ENCODE measurements around the gene APMAP. TPM values are rescaled to one million over a fixed set of nuclear protein-coding genes. Genes with fewer than 3 reads are reported as not detected.

The APMAP gene
- total RNA-seq (10 to 100 TPM; 22.7 to 35.3 (median 28.9) TPM), polyA plus RNA-seq (10 to 100 TPM in 2 of 3 donors, 1 to 10 TPM in 1; 9.6 to 55.8 (median 25.2) TPM)

DNA sequence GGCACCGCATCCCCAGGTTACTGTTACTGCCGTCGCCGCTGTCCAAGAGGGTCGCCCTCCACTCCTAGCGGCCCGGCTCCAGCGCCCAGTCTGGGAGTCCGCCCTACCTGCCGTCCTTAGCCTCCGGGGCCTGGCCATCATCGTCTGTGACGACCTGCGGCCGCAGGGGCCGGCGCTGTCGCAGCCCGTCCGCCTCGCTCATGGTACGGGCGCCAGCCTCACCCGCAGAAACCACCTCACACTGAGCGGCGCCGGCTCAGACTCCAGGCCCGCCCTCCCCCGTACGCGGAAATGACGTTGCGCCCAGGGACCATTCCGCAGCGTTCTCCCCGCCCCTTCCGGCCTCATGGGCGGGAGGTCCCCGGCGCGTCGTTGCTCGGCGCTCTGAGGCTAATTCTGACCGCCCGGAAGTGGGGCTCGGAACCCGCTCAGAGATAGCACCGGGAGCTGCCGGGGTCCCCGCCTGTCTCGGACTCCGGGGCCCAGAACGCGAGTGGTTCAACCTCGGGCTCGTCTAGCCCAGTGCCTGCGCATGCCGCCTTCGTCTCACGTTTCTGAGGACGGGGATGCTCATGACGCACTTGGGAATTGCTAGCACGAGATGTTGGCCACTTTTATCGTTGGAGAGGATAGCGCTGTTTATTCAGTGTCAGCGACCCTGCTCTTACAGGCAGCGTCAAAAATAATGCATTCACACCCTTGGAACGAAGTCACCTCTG is at the start of gene APMAP:
TSS of gene APMAP (minus strand) at position 265 of the 719 bp plus-strand sequence. CDS start at position 202, 63 bp downstream.
- Histone ChIP-seq H3K36me3 (no peaks in the 10 kb centered on the region), H3K4me1 (peaks cover 0 to 52% (median 47%) of the 10 kb centered on the region in 4 donors), H3K9me3 (no peaks in the 10 kb centered on the region), H3K27ac (peak within 1 kb of the TSS; percentile 86 to 94 (median 92)), H3K27me3 (no peaks in the 10 kb centered on the region), H3K4me3 (peak within 1 kb of the TSS; percentile 65 to 95 (median 72))
- TF ChIP-seq CTCF (IDR thresholded peaks at IDR 0.05) = no peak
- TF ChIP-seq POLR2A (IDR thresholded peaks at IDR 0.05) = peak; percentile 97
- TF ChIP-seq POLR2AphosphoS5 (IDR thresholded peaks at IDR 0.05) = peak; percentile 99
- TF ChIP-seq EP300 (IDR thresholded peaks at IDR 0.05) = peak in 1 of 4 donors; percentile 51
- DNase-seq = peak; percentile 97
- intact Hi-C loops (cut with DNase I) = loop anchor here (1.0 to 5.0 kb wide), 3 partner anchors 187 to 406 kb away; partner anchors contain the start of gene ENTPD6
- 0 to 1% methylated on average over 69 of the region's 69 CpGs for WGBS, 2 donors

GRCh38 chr20:25041813-25042530 is 49.4 kb upstream of the APMAP start:
- TF ChIP-seq POLR2A (IDR thresholded peaks at IDR 0.05) (no peak), CTCF (IDR thresholded peaks at IDR 0.05) (no peak), EP300 (IDR thresholded peaks at IDR 0.05) (no peak), POLR2AphosphoS5 (IDR thresholded peaks at IDR 0.05) (no peak)
- Histone ChIP-seq H3K9me3 (no peaks in the 10 kb centered on the region), H3K4me3 (no peak overlapping the region), H3K27ac (peak overlapping the region; percentile 88 to 93 (median 88)), H3K27me3 (no peaks in the 10 kb centered on the region), H3K36me3 (peaks cover 8 to 22% (median 10%) of the 10 kb centered on the region in 4 donors), H3K4me1 (peaks cover 0 to 83% (median 71%) of the 10 kb centered on the region in 4 donors)
- DNase-seq = no peak
- 76 to 85% methylated on average over 21 of the region's 21 CpGs for WGBS, 2 donors
- intact Hi-C loops (cut with DNase I) = loop anchor here (2.0 to 10.0 kb wide), 2 partner anchors 13 to 1407 kb away; partner anchors contain the start of gene CST3

DNA sequence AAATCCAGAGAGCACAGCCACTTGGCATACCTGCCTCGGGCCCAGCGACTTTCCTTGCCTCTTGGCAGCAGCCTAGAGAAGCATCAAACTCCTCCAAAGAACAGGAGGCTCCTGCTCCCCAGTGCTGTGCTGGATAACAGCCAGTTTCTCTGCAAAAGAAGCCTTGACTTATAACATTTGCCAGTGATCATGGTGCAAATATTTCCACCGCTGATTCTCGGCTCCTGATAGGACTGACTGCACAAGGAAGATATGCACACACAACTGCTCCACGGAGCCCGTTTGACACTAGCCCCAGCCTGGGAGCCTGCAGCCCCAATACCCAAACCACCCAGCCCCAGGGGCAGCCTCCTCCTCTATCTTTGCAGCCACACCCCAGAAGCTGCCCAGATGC is 47.9 kb upstream of the APMAP start:
- H3K27me3 ChIP-seq = no peaks in the 10 kb centered on the region
- H3K4me1 ChIP-seq = peaks cover 0 to 93% (median 86%) of the 10 kb centered on the region in 4 donors
- 26 to 59% methylated on average over 6 of the region's 6 CpGs for WGBS, 2 donors
- H3K36me3 ChIP-seq = peaks cover 0 to 6% (median 0%) of the 10 kb centered on the region in 4 donors
- H3K9me3 ChIP-seq = no peaks in the 10 kb centered on the region
- peak; percentile 95 for DNase-seq
- intact Hi-C loops (cut with DNase I) = loop anchor here (2.0 to 10.0 kb wide), 2 partner anchors 14 to 1406 kb away; partner anchors contain the start of gene CST3
- peak overlapping the region in 1 of 4 donors; percentile 3 for H3K4me3 ChIP-seq
- peak overlapping the region; percentile 88 to 93 (median 88) for H3K27ac ChIP-seq
- peak in 3 of 4 donors; percentile 77 to 78 (median 77) for TF ChIP-seq POLR2AphosphoS5 (IDR thresholded peaks at IDR 0.05)
- no peak for TF ChIP-seq CTCF (IDR thresholded peaks at IDR 0.05)
- peak in 1 of 4 donors; percentile 59 for TF ChIP-seq EP300 (IDR thresholded peaks at IDR 0.05)

- intact Hi-C loops (cut with DNase I) = loop anchor here (2.0 to 10.0 kb wide), 4 partner anchors 15 to 1405 kb away; partner anchors contain the start of genes CST3 and NANP
- H3K27me3 ChIP-seq = no peaks in the 10 kb centered on the region
- H3K9me3 ChIP-seq = no peaks in the 10 kb centered on the region
- H3K27ac ChIP-seq = peak overlapping the region; percentile 88 to 93 (median 88)
- H3K36me3 ChIP-seq = peaks cover 0 to under 1% (median 0%) of the 10 kb centered on the region in 4 donors
- WGBS, 2 donors = 16 to 54% methylated on average over 9 of the region's 9 CpGs
- DNase-seq = peak; percentile 99
- peaks cover 0 to 97% (median 90%) of the 10 kb centered on the region in 4 donors for H3K4me1 ChIP-seq
- TF ChIP-seq CTCF (IDR thresholded peaks at IDR 0.05) = no peak
- TF ChIP-seq EP300 (IDR thresholded peaks at IDR 0.05) = peak; percentile 64 to 92 (median 72)
- peak; percentile 89 to 96 (median 91) for TF ChIP-seq POLR2AphosphoS5 (IDR thresholded peaks at IDR 0.05)
- TF ChIP-seq POLR2A (IDR thresholded peaks at IDR 0.05) = no peak
- H3K4me3 ChIP-seq = peak overlapping the region in 1 of 4 donors; percentile 3
Measured at GRCh38 chr20:25039697-25040437, 47.3 kb upstream of the APMAP start.
